ENCODE results near the gene MED12.

The MED12 gene

GRCh38 chrX:71118032-71118984, at the start of gene MED12:
MED12 (plus strand) TSS chrX:71118596; CDS start chrX:71118755, 159 bp downstream.
- DNase-seq: peak; percentile 61 to 73

- DNase-seq: no peak
Measured at GRCh38 chrX:71070531-71070930, 47.9 kb upstream of the MED12 start.

- DNase-seq: no peak
Measured at GRCh38 chrX:71081330-71082123, 36.9 kb upstream of the MED12 start.

GRCh38 chrX:71082124-71082647, 36.2 kb upstream of the MED12 start:
- no peak for DNase-seq

GRCh38 chrX:71082822-71083221, 35.6 kb upstream of the MED12 start:
- no peak for DNase-seq

GRCh38 chrX:71085900-71086299, 32.5 kb upstream of the MED12 start:
- no peak for DNase-seq

- no peak for DNase-seq
Measured at GRCh38 chrX:71091263-71091662, 27.1 kb upstream of the MED12 start.

GRCh38 chrX:71095033-71095432, 23.4 kb upstream of the MED12 start:
- no peak for DNase-seq

GRCh38 chrX:71095555-71095980, 22.8 kb upstream of the MED12 start, which contains the start of gene FOXO4:
FOXO4 (plus strand) TSS chrX:71095851; CDS start chrX:71096529, 678 bp downstream.
- peak; percentile 76 to 80 for DNase-seq

- DNase-seq: no peak
Measured at GRCh38 chrX:71095981-71096759, 22.2 kb upstream of the MED12 start.

GRCh38 chrX:71096760-71097032, 21.7 kb upstream of the MED12 start:
- no peak for DNase-seq

GRCh38 chrX:71098302-71098701, 20.1 kb upstream of the MED12 start:
- peak; percentile 40 to 55 for DNase-seq

GRCh38 chrX:71098951-71099506, 19.4 kb upstream of the MED12 start:
- no peak for DNase-seq

GRCh38 chrX:71099736-71100135, 18.7 kb upstream of the MED12 start:
- DNase-seq: no peak

GRCh38 chrX:71100581-71101505, 17.6 kb upstream of the MED12 start:
- no peak for DNase-seq

GRCh38 chrX:71102292-71102691, 16.1 kb upstream of the MED12 start:
- no peak for DNase-seq

GRCh38 chrX:71103110-71103983, 15.0 kb upstream of the MED12 start:
- no peak for DNase-seq

- no peak for DNase-seq
Measured at GRCh38 chrX:71105628-71106027, 12.8 kb upstream of the MED12 start.

- peak in 1 of 2 donors; percentile 17 for DNase-seq
Measured at GRCh38 chrX:71106427-71106826, 12.0 kb upstream of the MED12 start, which contains the start of gene CXorf65. CXorf65 (minus strand) TSS chrX:71106740; CDS start chrX:71106556, 184 bp downstream.

- DNase-seq: no peak
Measured at GRCh38 chrX:71107245-71107644, 11.2 kb upstream of the MED12 start.

All from inflammatory macrophage treated with lipopolysaccharide for 1 hour (primary cell).